GM18508 (cell line): ENCODE results near the gene DYNAP.

Source experiments
- ATAC-seq: cut with Tn5 transposase; IDR thresholded peaks from one replicate; pipeline ENCODE4 v1.9.1; 2021; ENCODE audit warnings: moderate number of reproducible peaks; ENCODE audit not compliant: insufficient read depth, unreplicated experiment

The DYNAP gene

GRCh38 chr18:54630963-54631362, 39.9 kb downstream of the DYNAP start:
- ATAC-seq, result no peak

- ATAC-seq, result no peak
Observed at GRCh38 chr18:54636217-54636616, 45.2 kb downstream of the DYNAP start.

GRCh38 chr18:54641734-54642133, 50.7 kb downstream of the DYNAP start:
- no peak for ATAC-seq

- no peak for ATAC-seq
Observed at GRCh38 chr18:54647176-54647575, 56.1 kb downstream of the DYNAP start.
